ENCODE results near the gene POLR2C.
"Not testable (repeated sequence)": the region's sequence is repeated elsewhere in the genome, so short reads cannot be mapped to it uniquely, and the experiment has no call there.

The POLR2C gene

GRCh38 chr16:57478396-57479204 is 16.1 kb downstream of the POLR2C start:
- in situ Hi-C loops (cut with MboI; ENCODE audit: low sequenced_read_pairs) = no loop called here

- in situ Hi-C loops (cut with MboI; ENCODE audit: low sequenced_read_pairs) = no loop called here
Observed at GRCh38 chr16:57479205-57479975, 16.9 kb downstream of the POLR2C start.

GRCh38 chr16:57479976-57480753 is 17.7 kb downstream of the POLR2C start:
- in situ Hi-C loops (cut with MboI; ENCODE audit: low sequenced_read_pairs) = no loop called here

- in situ Hi-C loops (cut with MboI; ENCODE audit: low sequenced_read_pairs) = no loop called here
Observed at GRCh38 chr16:57480754-57481230, 18.3 kb downstream of the POLR2C start.

GRCh38 chr16:57481421-57481820 is 18.9 kb downstream of the POLR2C start:
- in situ Hi-C loops (cut with MboI; ENCODE audit: low sequenced_read_pairs) = no loop called here

- in situ Hi-C loops (cut with MboI; ENCODE audit: low sequenced_read_pairs) = no loop called here
Observed at GRCh38 chr16:57482845-57483545, 20.5 kb downstream of the POLR2C start.

GRCh38 chr16:57483725-57484514 is 21.4 kb downstream of the POLR2C start:
- in situ Hi-C loops (cut with MboI; ENCODE audit: low sequenced_read_pairs) = no loop called here

- in situ Hi-C loops (cut with MboI; ENCODE audit: low sequenced_read_pairs) = no loop called here
Observed at GRCh38 chr16:57484515-57485005, 22.1 kb downstream of the POLR2C start.

- in situ Hi-C loops (cut with MboI; ENCODE audit: low sequenced_read_pairs) = no loop called here
Observed at GRCh38 chr16:57485091-57485915, 22.8 kb downstream of the POLR2C start.

GRCh38 chr16:57485916-57486857 is 23.7 kb downstream of the POLR2C start, which contains the start of gene DOK4:
DOK4 (minus strand) TSS chr16:57486493; CDS start chr16:57479507, 6,986 bp downstream.
- in situ Hi-C loops (cut with MboI; ENCODE audit: low sequenced_read_pairs) = no loop called here

GRCh38 chr16:57486858-57487834 is 24.7 kb downstream of the POLR2C start:
- in situ Hi-C loops (cut with MboI; ENCODE audit: low sequenced_read_pairs) = no loop called here

- in situ Hi-C loops (cut with MboI; ENCODE audit: low sequenced_read_pairs) = no loop called here
Observed at GRCh38 chr16:57489229-57489628, 26.8 kb downstream of the POLR2C start.

- in situ Hi-C loops (cut with MboI; ENCODE audit: low sequenced_read_pairs) = no loop called here
Observed at GRCh38 chr16:57493767-57494166, 31.3 kb downstream of the POLR2C start.

GRCh38 chr16:57497121-57497520 is 34.6 kb downstream of the POLR2C start:
- in situ Hi-C loops (cut with MboI; ENCODE audit: low sequenced_read_pairs) = no loop called here

GRCh38 chr16:57498031-57498430 is 35.6 kb downstream of the POLR2C start:
- in situ Hi-C loops (cut with MboI; ENCODE audit: low sequenced_read_pairs) = no loop called here

- in situ Hi-C loops (cut with MboI; ENCODE audit: low sequenced_read_pairs) = not testable (repeated sequence)
Observed at GRCh38 chr16:57499941-57500340, 37.5 kb downstream of the POLR2C start.

Measured in HL-60/S4 treated with retinoic acid at 250 ng/mL for 4 days and 3 days (cell line).